Natural killer cell (primary cell): ENCODE measurements around the gene MYMX. TPM values are rescaled to one million over a fixed set of nuclear protein-coding genes. Genes with fewer than 3 reads are reported as not detected.

Experiments used
- ATAC-seq, 3 donors: fragments of 150-1000 bp in 2 of 3; fragments of 200-7000 bp in 1 of 3; cut with Tn5 transposase; 1 replicate in 1 of 3; 2 replicates in 2 of 3; pipeline ENCODE4 v1.10.0; 2021; ENCODE audit warnings: mild to moderate bottlenecking in 2 of 3, moderate library complexity in 2 of 3
- DNase-seq, 2 donors: peaks; one replicate each; pipeline versions ENCODE4 v3.0.0 to v3.0.0-alpha.2; 2013 to 2021; ENCODE audit warnings: mixed read lengths in 1 of 2
- H3K27ac ChIP-seq: one replicate; pipeline ENCODE4 v1.5.1; 2013; ENCODE audit warnings: mild to moderate bottlenecking, low read length
- H3K27me3 ChIP-seq: one replicate; pipeline ENCODE4 v1.6.1; 2013; ENCODE audit warnings: low read length; ENCODE audit not compliant: control insufficient read depth, insufficient read depth
- H3K36me3 ChIP-seq: one replicate; pipeline ENCODE4 v1.6.1; 2013; ENCODE audit warnings: low read length; ENCODE audit not compliant: control insufficient read depth, insufficient read depth
- H3K4me1 ChIP-seq: one replicate; pipeline ENCODE4 v1.6.1; 2013; ENCODE audit warnings: low read length; ENCODE audit not compliant: control insufficient read depth, insufficient read depth
- H3K4me3 ChIP-seq: one replicate; pipeline ENCODE4 v1.5.1; 2013; ENCODE audit warnings: low read length
- H3K9me3 ChIP-seq: one replicate; pipeline ENCODE4 v1.6.1; 2013; ENCODE audit warnings: low read length; ENCODE audit not compliant: control insufficient read depth, insufficient read depth
- H3K27ac Mint-ChIP-seq, 2 donors: one replicate each; pipeline ENCODE4 v1.8.0; 2022; ENCODE audit warnings: mild to moderate bottlenecking in 2 of 2, mixed read lengths in 2 of 2, moderate library complexity in 1 of 2
- H3K27me3 Mint-ChIP-seq, 2 donors: one replicate each; pipeline ENCODE4 v1.8.0; 2022; ENCODE audit warnings: low read depth in 2 of 2, mixed read lengths in 2 of 2
- H3K36me3 Mint-ChIP-seq: one replicate; pipeline ENCODE4 v1.8.0; 2022; ENCODE audit warnings: mixed read lengths
- H3K4me1 Mint-ChIP-seq, 2 donors: one replicate each; pipeline ENCODE4 v1.8.0; 2022; ENCODE audit warnings: mixed read lengths in 2 of 2
- H3K4me3 Mint-ChIP-seq: one replicate; pipeline ENCODE4 v1.8.0; 2022; ENCODE audit warnings: mild to moderate bottlenecking, moderate library complexity, mixed read lengths
- H3K9me3 Mint-ChIP-seq, 2 donors: one replicate each; pipeline ENCODE4 v1.8.0; 2022; ENCODE audit warnings: mixed read lengths in 2 of 2
- WGBS: methylation state at CpG from one replicate; pipeline ENCODE4 v1.1.7; 2013; ENCODE audit warnings: missing lambda C conversion rate; ENCODE audit not compliant: insufficient coverage; 5-methylcytosine and 5-hydroxymethylcytosine counted together
- intact Hi-C: fragments of 100-400 bp; cut with micrococcal nuclease; formaldehyde crosslinking; loops from one replicate; pipeline ENCODE4 v1.14.2; 2022
- total RNA-seq, 4 donors: library from RNA; stranded (reverse); fragments of 120-200 nt in 1 of 4; gene quantifications; one replicate each; pipeline versions ENCODE4 v1.2.3 to v1.2.4, GENCODE V29; 2013 to 2022
- TF ChIP-seq, protein P1 (sequence below): fragments of 200-600 bp; IDR thresholded peaks from one replicate; pipeline ENCODE4 v1.8.0; 2022; ENCODE audit warnings: antibody characterized with exemption

MYMX gene
- total RNA-seq, 3 donors from 2014 or later (not counting 1 experiment from before 2014, with no cell fraction given): not detected

DNA sequence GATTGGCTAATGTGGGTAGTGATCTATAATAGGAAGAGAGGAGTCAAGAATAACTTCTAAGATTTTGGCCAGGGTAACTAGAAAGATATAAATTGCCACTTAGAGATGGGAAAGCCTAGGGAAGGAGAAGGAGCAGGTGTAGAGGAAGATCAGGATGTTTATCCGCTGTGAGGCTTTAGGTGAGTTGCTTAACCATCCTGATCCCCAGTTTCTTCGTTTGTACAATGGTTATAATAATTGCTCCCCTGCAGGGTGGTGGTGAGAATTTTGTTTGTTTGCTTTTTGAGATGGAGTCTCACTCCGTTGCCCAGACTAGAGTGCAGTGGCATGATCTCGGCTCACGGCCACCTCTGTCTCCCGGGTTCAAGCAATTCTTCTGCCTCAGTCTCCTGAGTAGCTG is 2.4 kb upstream of the MYMX start:
- H3K9me3 ChIP-seq: no peaks in the 10 kb centered on the region
- Mint-ChIP-seq H3K9me3 (no peaks in the 10 kb centered on the region), H3K4me3 (no peak overlapping the region), H3K27me3 (peaks cover 0 to 12% of the 10 kb centered on the region in 2 donors), H3K36me3 (no peaks in the 10 kb centered on the region), H3K27ac (no peak overlapping the region), H3K4me1 (peaks cover 0 to 4% of the 10 kb centered on the region in 2 donors)
- ATAC-seq (no peak), DNase-seq (no peak)
- peaks cover 8% of the 10 kb centered on the region for H3K4me1 ChIP-seq
- intact Hi-C loops: no loop called here
- no peaks in the 10 kb centered on the region for H3K27me3 ChIP-seq
- no peak overlapping the region for H3K27ac ChIP-seq
- no peak overlapping the region for H3K4me3 ChIP-seq
- TF ChIP-seq, protein P1, sequence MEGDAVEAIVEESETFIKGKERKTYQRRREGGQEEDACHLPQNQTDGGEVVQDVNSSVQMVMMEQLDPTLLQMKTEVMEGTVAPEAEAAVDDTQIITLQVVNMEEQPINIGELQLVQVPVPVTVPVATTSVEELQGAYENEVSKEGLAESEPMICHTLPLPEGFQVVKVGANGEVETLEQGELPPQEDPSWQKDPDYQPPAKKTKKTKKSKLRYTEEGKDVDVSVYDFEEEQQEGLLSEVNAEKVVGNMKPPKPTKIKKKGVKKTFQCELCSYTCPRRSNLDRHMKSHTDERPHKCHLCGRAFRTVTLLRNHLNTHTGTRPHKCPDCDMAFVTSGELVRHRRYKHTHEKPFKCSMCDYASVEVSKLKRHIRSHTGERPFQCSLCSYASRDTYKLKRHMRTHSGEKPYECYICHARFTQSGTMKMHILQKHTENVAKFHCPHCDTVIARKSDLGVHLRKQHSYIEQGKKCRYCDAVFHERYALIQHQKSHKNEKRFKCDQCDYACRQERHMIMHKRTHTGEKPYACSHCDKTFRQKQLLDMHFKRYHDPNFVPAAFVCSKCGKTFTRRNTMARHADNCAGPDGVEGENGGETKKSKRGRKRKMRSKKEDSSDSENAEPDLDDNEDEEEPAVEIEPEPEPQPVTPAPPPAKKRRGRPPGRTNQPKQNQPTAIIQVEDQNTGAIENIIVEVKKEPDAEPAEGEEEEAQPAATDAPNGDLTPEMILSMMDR: no peak
- no peaks in the 10 kb centered on the region for H3K36me3 ChIP-seq
- 91% methylated on average over 6 of the region's 6 CpGs for WGBS

- Mint-ChIP-seq H3K27me3 (peaks cover 0 to 12% of the 10 kb centered on the region in 2 donors), H3K9me3 (no peaks in the 10 kb centered on the region), H3K4me3 (no peak overlapping the region), H3K27ac (no peak overlapping the region), H3K4me1 (peaks cover under 1 to 19% of the 10 kb centered on the region in 2 donors), H3K36me3 (no peaks in the 10 kb centered on the region)
- H3K27ac ChIP-seq: no peak overlapping the region
- 92% methylated on average over 16 of the region's 16 CpGs for WGBS
- no peaks in the 10 kb centered on the region for H3K9me3 ChIP-seq
- no peaks in the 10 kb centered on the region for H3K27me3 ChIP-seq
- no peaks in the 10 kb centered on the region for H3K36me3 ChIP-seq
- TF ChIP-seq, protein P1: no peak
- intact Hi-C loops: no loop called here
- no peak overlapping the region for H3K4me3 ChIP-seq
- ATAC-seq: no peak
- DNase-seq: no peak
- H3K4me1 ChIP-seq: peaks cover 19% of the 10 kb centered on the region
Measured at GRCh38 chr6:44217332-44218143, 812 bp downstream of the MYMX start.

- ATAC-seq (peak; percentile 32 to 68 (median 49)), DNase-seq (peak in 1 of 2 donors; percentile 44)
- H3K9me3 ChIP-seq: no peaks in the 10 kb centered on the region
- intact Hi-C loops: no loop called here
- H3K4me1 Mint-ChIP-seq: peaks cover 10 to 32% of the 10 kb centered on the region in 2 donors
- H3K27ac Mint-ChIP-seq: peak overlapping the region in 1 of 2 donors; percentile 59
- H3K4me1 ChIP-seq: peaks cover 32% of the 10 kb centered on the region
- peak overlapping the region; percentile 79 for H3K4me3 Mint-ChIP-seq
- H3K27me3 ChIP-seq: no peaks in the 10 kb centered on the region
- H3K27me3 Mint-ChIP-seq: peaks cover 0 to 9% of the 10 kb centered on the region in 2 donors
- TF ChIP-seq, protein P1: no peak
- H3K9me3 Mint-ChIP-seq: no peaks in the 10 kb centered on the region
- H3K36me3 ChIP-seq: no peaks in the 10 kb centered on the region
- no peaks in the 10 kb centered on the region for H3K36me3 Mint-ChIP-seq
- H3K27ac ChIP-seq: no peak overlapping the region
- 3% methylated on average over 38 of the region's 45 CpGs for WGBS
- H3K4me3 ChIP-seq: peak overlapping the region; percentile 31
Measured at GRCh38 chr6:44219053-44219814, 2.5 kb downstream of the MYMX start.
